Spleen (tissue), 11 donors: ENCODE results near the gene RUFY1. TPM values are rescaled to one million over a fixed set of nuclear protein-coding genes. Genes with fewer than 3 reads are reported as not detected.

Experiments used
- DNase-seq: peaks from one replicate; pipeline ENCODE4 v3.0.0-alpha.2; 2020
- H3K27ac ChIP-seq, 8 donors: fragments of 200-600 bp; sonication (generic) in 7 of 8; 1 replicate in 4 of 8; 2 replicates in 4 of 8; pipeline versions ENCODE4 v1.5.0 to v1.8.0; 2016 to 2021; ENCODE audit warnings: inconsistent platforms in 4 of 8, mild to moderate bottlenecking in 4 of 8, moderate library complexity in 1 of 8
- H3K27me3 ChIP-seq, 7 donors: fragments of 200-600 bp; sonication (generic) in 6 of 7; replicated peaks in 1 of 7; 1 replicate in 4 of 7; 2 replicates in 3 of 7; pipeline versions ENCODE4 v1.5.0 to v1.8.0; 2016 to 2021; ENCODE audit warnings: inconsistent platforms in 3 of 7, mild to moderate bottlenecking in 1 of 7
- H3K36me3 ChIP-seq, 6 donors: fragments of 200-600 bp; sonication (generic) in 5 of 6; 1 replicate in 4 of 6; 2 replicates in 2 of 6; pipeline versions ENCODE4 v1.5.0 to v1.8.0; 2016 to 2021; ENCODE audit warnings: inconsistent platforms in 2 of 6
- H3K4me1 ChIP-seq, 6 donors: fragments of 200-600 bp; sonication (generic) in 5 of 6; 1 replicate in 3 of 6; 2 replicates in 3 of 6; pipeline versions ENCODE4 v1.5.0 to v1.8.0; 2016 to 2021; ENCODE audit warnings: inconsistent platforms in 3 of 6
- H3K4me3 ChIP-seq, 8 donors: fragments of 200-600 bp; sonication (generic) in 7 of 8; 1 replicate in 4 of 8; 2 replicates in 4 of 8; pipeline versions ENCODE4 v1.5.0 to v1.8.0; 2016 to 2021; ENCODE audit warnings: inconsistent platforms in 4 of 8, mild to moderate bottlenecking in 4 of 8, moderate library complexity in 2 of 8
- H3K9me3 ChIP-seq, 8 donors: fragments of 200-600 bp; sonication (generic) in 7 of 8; 1 replicate in 4 of 8; 2 replicates in 4 of 8; pipeline versions ENCODE4 v1.5.0 to v1.8.0; 2016 to 2021; ENCODE audit warnings: inconsistent platforms in 4 of 8
- CTCF ChIP-seq, 11 experiments: fragments of 200-600 bp in 7 of 11; fragments of 450-650 bp in 4 of 11; sonication (generic) in 4 of 11; IDR thresholded peaks in 8 of 11; conservative IDR thresholded peaks in 3 of 11; 1 replicate in 7 of 11; 2 replicates in 4 of 11; pipeline versions ENCODE4 v1.4.0 to v1.8.0; 2016 to 2021; ENCODE audit warnings: antibody characterized with exemption in 11 of 11, inconsistent platforms in 4 of 11, mild to moderate bottlenecking in 1 of 11
- POLR2A ChIP-seq, 3 donors: fragments of 450-650 bp; IDR thresholded peaks; one replicate each; pipeline ENCODE4 v1.5.1; 2017; ENCODE audit warnings: antibody characterized with exemption in 3 of 3, mild to moderate bottlenecking in 1 of 3
- POLR2AphosphoS5 ChIP-seq, 3 donors: sonication (generic); formaldehyde crosslinking; IDR thresholded peaks; one replicate each; pipeline ENCODE4 v1.5.1; 2017; ENCODE audit warnings: antibody characterized with exemption in 3 of 3
- WGBS, 5 donors: extraction: QIAGEN DNeasy Blood & Tissue Kit in 3 of 5; methylation state at CpG; one replicate each; pipeline versions ENCODE4 v1.1.5 to v1.1.7; 2013 to 2018; 5-methylcytosine and 5-hydroxymethylcytosine counted together
- intact Hi-C: fragments of 100-400 bp; cut with DNase I; formaldehyde crosslinking; loops from one replicate; pipeline ENCODE4 v1.15.0; 2023; ENCODE audit warnings: low total_unique reads
- polyA plus RNA-seq, 3 donors: library from polyadenylated mRNA; stranded (reverse); fragments of 200-250 nt; gene quantifications; one replicate each; pipeline ENCODE4 v1.2.1, GENCODE V29; 2013
- total RNA-seq, 7 donors: library from RNA; depleted of rRNA in 3 of 7; stranded (reverse); fragments of >200 nt in 3 of 7; fragmentation: NEBNext Ultra II Directional in 4 of 7; extraction: Animal tissue kit (Norgen Biotek cat#: 25700) in 4 of 7; gene quantifications; one replicate each; pipeline versions ENCODE4 v1.1.0 to v1.2.1, GENCODE V29; 2016 to 2021
- donor health status: healthy with polysubstance abuse.
- donor health status: DM: no; HTN: no; CAD: no; lungs with moderate emphysema.
- donor health status: DM: no; HTN: no; CAD: no.
- donor health status: Bipolar disorder and iron deficiency.
- donor health status: healthy.
- donor health status: DM: no; HTN: no; CAD: no.
- donor health status: DM: yes; HTN: yes; CAD: no.

The RUFY1 gene
- total and polyA plus RNA-seq, 10 donors = 33.9 to 89.6 (median 67.3) TPM

- Histone ChIP-seq H3K4me1 (peaks cover 33 to 95% (median 68%) of the 10 kb centered on the region in 6 donors), H3K27ac (peak overlapping the region in 1 of 8 donors; percentile 28), H3K36me3 (peaks cover 12 to 100% (median 93%) of the 10 kb centered on the region in 6 donors), H3K9me3 (no peaks in the 10 kb centered on the region), H3K4me3 (no peak overlapping the region), H3K27me3 (no peaks in the 10 kb centered on the region)
- peak; percentile 25 for DNase-seq
- intact Hi-C loops = loop anchor here (10.0 kb wide), 1 partner anchor 60 kb away; the partner anchor contains the start of gene RUFY1
- WGBS, 5 donors = 74 to 83% (median 80%) methylated on average over 8 of the region's 8 CpGs
- TF ChIP-seq POLR2AphosphoS5 (IDR thresholded peaks at IDR 0.05) = peak in 1 of 3 donors; percentile 28
- no peak for TF ChIP-seq CTCF (IDR thresholded peaks at IDR 0.05 in 8 of 11, conservative IDR thresholded peaks at IDR 0.05 in 3 of 11)
Observed at GRCh38 chr5:179614745-179615144, 64.4 kb downstream of the RUFY1 start.

GRCh38 chr5:179615203-179615602 lies 64.8 kb downstream of the RUFY1 start:
- Histone ChIP-seq H3K9me3 (no peaks in the 10 kb centered on the region), H3K27ac (peak overlapping the region in 1 of 8 donors; percentile 28), H3K4me3 (no peak overlapping the region), H3K36me3 (peaks cover 13 to 100% (median 91%) of the 10 kb centered on the region in 6 donors), H3K4me1 (peaks cover 37 to 95% (median 69%) of the 10 kb centered on the region in 6 donors), H3K27me3 (no peaks in the 10 kb centered on the region)
- WGBS, 5 donors = 40 to 56% (median 53%) methylated on average over 2 of the region's 2 CpGs
- intact Hi-C loops = loop anchor here (10.0 kb wide), 1 partner anchor 60 kb away; the partner anchor contains the start of gene RUFY1
- TF ChIP-seq POLR2A (IDR thresholded peaks at IDR 0.05) = no peak
- no peak for TF ChIP-seq CTCF (IDR thresholded peaks at IDR 0.05 in 8 of 11, conservative IDR thresholded peaks at IDR 0.05 in 3 of 11)
- DNase-seq = no peak

- H3K27ac ChIP-seq = peak overlapping the region in 2 of 8 donors; percentile 18 to 28
- H3K27me3 ChIP-seq = no peaks in the 10 kb centered on the region
- intact Hi-C loops = loop anchor here (10.0 kb wide), 1 partner anchor 61 kb away; the partner anchor contains the start of gene RUFY1
- TF ChIP-seq CTCF (IDR thresholded peaks at IDR 0.05 in 8 of 11, conservative IDR thresholded peaks at IDR 0.05 in 3 of 11) (no peak), POLR2A (IDR thresholded peaks at IDR 0.05) (no peak), POLR2AphosphoS5 (IDR thresholded peaks at IDR 0.05) (peak in 2 of 3 donors; percentile 33 to 40)
- peak; percentile 40 for DNase-seq
- 81 to 94% (median 88%) methylated on average over 9 of the region's 9 CpGs for WGBS, 5 donors
- peaks cover 46 to 95% (median 73%) of the 10 kb centered on the region in 6 donors for H3K4me1 ChIP-seq
- no peaks in the 10 kb centered on the region for H3K9me3 ChIP-seq
- H3K36me3 ChIP-seq = peaks cover 16 to 100% (median 91%) of the 10 kb centered on the region in 6 donors
- H3K4me3 ChIP-seq = no peak overlapping the region
Observed at GRCh38 chr5:179616002-179616594, 65.7 kb downstream of the RUFY1 start.

GRCh38 chr5:179617930-179618329 lies 67.6 kb downstream of the RUFY1 start:
- no peak for TF ChIP-seq CTCF (IDR thresholded peaks at IDR 0.05 in 8 of 11, conservative IDR thresholded peaks at IDR 0.05 in 3 of 11)
- TF ChIP-seq POLR2AphosphoS5 (IDR thresholded peaks at IDR 0.05) = no peak
- no peak for TF ChIP-seq POLR2A (IDR thresholded peaks at IDR 0.05)
- DNase-seq = no peak
- Histone ChIP-seq H3K4me1 (peaks cover 56 to 96% (median 81%) of the 10 kb centered on the region in 6 donors), H3K36me3 (peaks cover 16 to 96% (median 84%) of the 10 kb centered on the region in 6 donors), H3K27ac (peak overlapping the region in 1 of 8 donors; percentile 10), H3K9me3 (no peaks in the 10 kb centered on the region), H3K27me3 (no peaks in the 10 kb centered on the region), H3K4me3 (peak overlapping the region in 1 of 8 donors; percentile 96)
- intact Hi-C loops = loop anchor here (10.0 kb wide), 1 partner anchor 63 kb away; the partner anchor contains the start of gene RUFY1
- WGBS, 5 donors = 69 to 84% (median 79%) methylated on average over 7 of the region's 7 CpGs
